Activated CD8-positive, alpha-beta T cell treated with anti-CD3 and anti-CD28 coated beads, Interleukin-2, amount 10 ng/mL, durations not matched to agents 7 days and 5 days (primary cell): Measurements from ENCODE around the gene TFPI. TPM values are rescaled to one million over a fixed set of nuclear protein-coding genes. Genes with fewer than 3 reads are reported as not detected.

Experiments used
- ATAC-seq: fragments of 150-1000 bp; cut with Tn5 transposase; one replicate; pipeline ENCODE4 v1.10.0; 2021; ENCODE audit warnings: moderate library complexity
- CTCF ChIA-PET: fragments of 350-600 bp; sonication (Branson Sonifier 250); formaldehyde crosslinking; loops from one replicate; lab custom pipeline; 2021; ENCODE audit warnings: antibody characterized with exemption; lab: Charles Lee
- POLR2A ChIA-PET: fragments of 350-600 bp; sonication (Branson Sonifier 250); formaldehyde crosslinking; loops from one replicate; lab custom pipeline; 2021; ENCODE audit warnings: antibody characterized with exemption; lab: Charles Lee
- DNase-seq: peaks from one replicate; pipeline ENCODE4 v3.0.0-alpha.2; 2020
- H3K27ac Mint-ChIP-seq: one replicate; pipeline ENCODE4 v1.8.0; 2021; ENCODE audit warnings: mild to moderate bottlenecking, mixed read lengths
- H3K27me3 Mint-ChIP-seq: one replicate; pipeline ENCODE4 v1.8.0; 2021; ENCODE audit warnings: low read depth, mixed read lengths
- H3K36me3 Mint-ChIP-seq: one replicate; pipeline ENCODE4 v1.8.0; 2021; ENCODE audit warnings: low read depth, mixed read lengths
- H3K4me1 Mint-ChIP-seq: one replicate; pipeline ENCODE4 v1.8.0; 2021; ENCODE audit warnings: low read depth, mixed read lengths
- H3K4me3 Mint-ChIP-seq: one replicate; pipeline ENCODE4 v1.8.0; 2021; ENCODE audit warnings: mild to moderate bottlenecking, mixed read lengths
- H3K9me3 Mint-ChIP-seq: one replicate; pipeline ENCODE4 v1.8.0; 2022; ENCODE audit warnings: mixed read lengths; ENCODE audit not compliant: insufficient read depth
- total RNA-seq, 2 experiments: library from RNA; stranded (reverse); gene quantifications; one replicate each; pipeline ENCODE4 v1.2.3, GENCODE V29; 2021

Gene TFPI
- total RNA-seq, 2 experiments from 2014 or later: not detected

DNA sequence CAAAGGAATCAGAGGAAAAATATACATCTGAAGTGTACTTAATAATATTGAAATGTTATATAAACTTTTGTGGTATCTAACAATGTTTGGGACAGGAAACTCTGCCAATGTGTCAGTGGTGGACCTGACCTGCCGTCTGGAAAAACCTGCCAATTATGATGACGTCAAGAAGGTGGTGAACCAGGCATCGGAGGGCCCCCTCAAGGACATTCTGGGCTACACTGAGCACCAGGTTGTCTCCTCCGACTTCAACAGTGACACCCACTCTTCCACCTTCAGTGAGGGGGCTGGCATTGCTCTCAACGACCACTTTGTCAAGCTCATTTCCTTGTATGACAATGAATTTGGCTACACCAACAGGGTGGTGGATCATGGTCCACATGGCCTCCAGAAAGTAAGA, 138.8 kb downstream of the TFPI start:
- ATAC-seq: no peak
- H3K4me3 Mint-ChIP-seq: no peak overlapping the region
- H3K36me3 Mint-ChIP-seq: no peaks in the 10 kb centered on the region
- no peak overlapping the region for H3K27ac Mint-ChIP-seq
- H3K27me3 Mint-ChIP-seq: no peaks in the 10 kb centered on the region
- ChIA-PET CTCF (no interaction called here), POLR2A (no interaction called here)
- no peaks in the 10 kb centered on the region for H3K9me3 Mint-ChIP-seq
- no peak for DNase-seq
- H3K4me1 Mint-ChIP-seq: no peaks in the 10 kb centered on the region

Other genes starting within 250 kb of the TFPI start
- gene CALCRL, start 106.2 kb downstream of the TFPI start, total RNA-seq: 1 to 10 TPM in 1 of 2 experiments, under 1 TPM in 1; 0.79 to 1.1 TPM